Neuronal stem cell (in vitro differentiated cells): ENCODE results near the gene HLA-E.

Experiments
- DNase-seq: peaks from one replicate; pipeline ENCODE4 v3.0.0-alpha.2; 2013; ENCODE audit warnings: low spot score
- H2AFZ ChIP-seq: one replicate; pipeline ENCODE4 v1.6.1; 2013; ENCODE audit warnings: mild to moderate bottlenecking, low read length, inconsistent platforms
- H2AK5ac ChIP-seq: 2 replicates; pipeline ENCODE4 v1.6.1; 2013; ENCODE audit warnings: low read depth, mild to moderate bottlenecking, inconsistent platforms, low read length, moderate library complexity, mixed read lengths
- H2BK120ac ChIP-seq: 2 replicates; pipeline ENCODE4 v1.6.1; 2013; ENCODE audit warnings: low read depth, mild to moderate bottlenecking, inconsistent platforms, low read length, moderate library complexity, mixed read lengths
- H2BK12ac ChIP-seq: one replicate; pipeline ENCODE4 v1.6.1; 2013; ENCODE audit warnings: low read length, inconsistent platforms
- H2BK15ac ChIP-seq: 2 replicates; pipeline ENCODE4 v1.6.1; 2013; ENCODE audit warnings: mild to moderate bottlenecking, low read length, inconsistent platforms, mixed read lengths
- H2BK5ac ChIP-seq: one replicate; pipeline ENCODE4 v1.6.1; 2013; ENCODE audit warnings: inconsistent platforms, mild to moderate bottlenecking, low read length, moderate library complexity
- H3K14ac ChIP-seq: one replicate; pipeline ENCODE4 v1.6.1; 2013; ENCODE audit warnings: low read length, inconsistent platforms
- H3K18ac ChIP-seq: 2 replicates; pipeline ENCODE4 v1.6.1; 2013; ENCODE audit warnings: low read length, inconsistent platforms
- H3K23ac ChIP-seq: 2 replicates; pipeline ENCODE4 v1.6.1; 2013; ENCODE audit warnings: low read depth, mild to moderate bottlenecking, mixed read lengths, low read length, inconsistent platforms; ENCODE audit not compliant: poor library complexity
- H3K27ac ChIP-seq: replicated peaks from 3 replicates; pipeline ENCODE4 v1.5.1; 2013; ENCODE audit warnings: low read length, inconsistent platforms
- H3K27me3 ChIP-seq, 3 experiments: 2 replicates each; pipeline ENCODE4 v1.6.1; 2013; ENCODE audit warnings: low read length in 3 of 3, mild to moderate bottlenecking in 2 of 3, inconsistent platforms in 1 of 3, low read depth in 1 of 3, mixed read lengths in 1 of 3, moderate library complexity in 1 of 3; ENCODE audit not compliant: control insufficient read depth in 3 of 3, insufficient read depth in 3 of 3
- H3K36me3 ChIP-seq, 2 donors: replicated peaks in 1 of 2; 2 replicates each; pipeline ENCODE4 v1.6.1; 2013; ENCODE audit warnings: low read length in 2 of 2; ENCODE audit not compliant: control insufficient read depth in 2 of 2, insufficient read depth in 2 of 2
- H3K4ac ChIP-seq: 2 replicates; pipeline ENCODE4 v1.6.1; 2013; ENCODE audit warnings: inconsistent platforms, mild to moderate bottlenecking, low read length, moderate library complexity
- H3K4me1 ChIP-seq, 2 donors: 1 replicate in 1 of 2; 2 replicates in 1 of 2; pipeline ENCODE4 v1.6.1; 2013; ENCODE audit warnings: low read length in 2 of 2, low read depth in 1 of 2; ENCODE audit not compliant: control insufficient read depth in 2 of 2, insufficient read depth in 1 of 2
- H3K4me2 ChIP-seq: one replicate; pipeline ENCODE4 v1.6.1; 2013; ENCODE audit warnings: mild to moderate bottlenecking, low read length, inconsistent platforms; ENCODE audit not compliant: insufficient read depth, poor library complexity, severe bottlenecking
- H3K4me3 ChIP-seq, 2 donors: 2 replicates each; pipeline ENCODE4 v1.5.1; 2013; ENCODE audit warnings: low read length in 2 of 2, mild to moderate bottlenecking in 2 of 2, inconsistent platforms in 1 of 2, moderate library complexity in 1 of 2
- H3K79me1 ChIP-seq: one replicate; pipeline ENCODE4 v1.6.1; 2013; ENCODE audit warnings: low read depth, mild to moderate bottlenecking, inconsistent platforms, low read length, moderate library complexity
- H3K9ac ChIP-seq: one replicate; pipeline ENCODE4 v1.6.1; 2013; ENCODE audit warnings: mild to moderate bottlenecking, low read depth, low read length, inconsistent platforms; ENCODE audit not compliant: poor library complexity
- H3K9me3 ChIP-seq, 2 donors: replicated peaks in 1 of 2; 2 replicates each; pipeline versions ENCODE3 to v1.6.1; 2013; ENCODE audit warnings: low read length in 2 of 2, mild to moderate bottlenecking in 2 of 2, inconsistent platforms in 1 of 2, low read depth in 1 of 2, mixed read lengths in 1 of 2, moderate library complexity in 1 of 2; ENCODE audit not compliant: control insufficient read depth in 2 of 2, insufficient read depth in 1 of 2
- H4K8ac ChIP-seq: one replicate; pipeline ENCODE4 v1.6.1; 2013; ENCODE audit warnings: low read depth, mild to moderate bottlenecking, inconsistent platforms, low read length, moderate library complexity
- H4K91ac ChIP-seq: one replicate; pipeline ENCODE4 v1.6.1; 2013; ENCODE audit warnings: low read length, low read depth, mild to moderate bottlenecking, inconsistent platforms; ENCODE audit not compliant: poor library complexity
- WGBS, 2 donors: extraction: QIAGEN DNeasy Blood & Tissue Kit; methylation state at CpG; one replicate each; pipeline ENCODE4 v1.1.7; 2013; ENCODE audit warnings: missing lambda C conversion rate in 2 of 2, mixed read lengths in 1 of 2; ENCODE audit not compliant: insufficient read length in 2 of 2, insufficient replicate concordance in 1 of 2; ENCODE audit errors: extremely low coverage in 2 of 2; 5-methylcytosine and 5-hydroxymethylcytosine counted together

Gene HLA-E

GRCh38 chr6:30541515-30542403 is 52.5 kb downstream of the HLA-E start:
- DNase-seq: peak; percentile 84
- peaks cover 2 to 18% of the 10 kb centered on the region in 2 donors for H3K36me3 ChIP-seq
- H4K8ac ChIP-seq: no peak overlapping the region
- no peaks in the 10 kb centered on the region for H3K27me3 ChIP-seq
- no peak overlapping the region for H2BK15ac ChIP-seq
- H2AFZ ChIP-seq: peak overlapping the region; percentile 82
- no peak overlapping the region for H2BK120ac ChIP-seq
- no peaks in the 10 kb centered on the region for H3K79me1 ChIP-seq
- no peak overlapping the region for H3K23ac ChIP-seq
- peak overlapping the region; percentile 41 for H3K4me2 ChIP-seq
- peak overlapping the region; percentile 29 to 47 for H3K4me3 ChIP-seq
- no peak overlapping the region for H3K18ac ChIP-seq
- no peak overlapping the region for H3K9ac ChIP-seq
- no peak overlapping the region for H4K91ac ChIP-seq
- no peaks in the 10 kb centered on the region for H3K9me3 ChIP-seq
- H3K4me1 ChIP-seq: no peaks in the 10 kb centered on the region
- H3K27ac ChIP-seq: no peak overlapping the region
- no peak overlapping the region for H3K14ac ChIP-seq
- no peak overlapping the region for H2AK5ac ChIP-seq
- no peak overlapping the region for H3K4ac ChIP-seq
- no peak overlapping the region for H2BK5ac ChIP-seq
- WGBS, 2 donors: no CpG with 5 or more reads among the region's 23 CpGs
- no peak overlapping the region for H2BK12ac ChIP-seq

- H3K9me3 ChIP-seq: no peaks in the 10 kb centered on the region
- no peak overlapping the region for H2BK12ac ChIP-seq
- no peak overlapping the region for H3K9ac ChIP-seq
- H3K36me3 ChIP-seq: peaks cover 6 to 24% of the 10 kb centered on the region in 2 donors
- no peak overlapping the region for H2BK120ac ChIP-seq
- H3K4me2 ChIP-seq: no peak overlapping the region
- no peak for DNase-seq
- no peaks in the 10 kb centered on the region for H3K79me1 ChIP-seq
- H2AFZ ChIP-seq: no peak overlapping the region
- no peak overlapping the region for H3K18ac ChIP-seq
- no peak overlapping the region for H4K8ac ChIP-seq
- H2BK5ac ChIP-seq: no peak overlapping the region
- H3K14ac ChIP-seq: no peak overlapping the region
- no peak overlapping the region for H3K4ac ChIP-seq
- no peak overlapping the region for H4K91ac ChIP-seq
- H3K23ac ChIP-seq: no peak overlapping the region
- H3K27me3 ChIP-seq: no peaks in the 10 kb centered on the region
- H3K27ac ChIP-seq: no peak overlapping the region
- no peak overlapping the region for H3K4me3 ChIP-seq
- 100% methylated on average over 1 of the region's 4 CpGs; no CpG with 5 or more reads in 1 of the 2 donors for WGBS, 2 donors
- H3K4me1 ChIP-seq: no peaks in the 10 kb centered on the region
- H2AK5ac ChIP-seq: no peak overlapping the region
- no peak overlapping the region for H2BK15ac ChIP-seq
Measured at GRCh38 chr6:30542404-30542725, 53.1 kb downstream of the HLA-E start.

- Histone ChIP-seq H3K9me3 (no peaks in the 10 kb centered on the region), H3K4me1 (no peaks in the 10 kb centered on the region), H3K4me3 (no peak overlapping the region), H3K14ac (no peak overlapping the region), H3K27ac (no peak overlapping the region), H3K79me1 (no peaks in the 10 kb centered on the region), H3K4me2 (no peak overlapping the region), H3K36me3 (peaks cover 6 to 28% of the 10 kb centered on the region in 2 donors), H2AK5ac (no peak overlapping the region), H4K91ac (no peak overlapping the region), H3K9ac (no peak overlapping the region), H2BK12ac (no peak overlapping the region), H3K23ac (no peak overlapping the region), H4K8ac (no peak overlapping the region), H3K4ac (no peak overlapping the region), H2BK5ac (no peak overlapping the region), H2BK120ac (no peak overlapping the region), H3K27me3 (no peaks in the 10 kb centered on the region), H2BK15ac (no peak overlapping the region), H2AFZ (no peak overlapping the region), H3K18ac (no peak overlapping the region)
- WGBS, 2 donors: no CpG with 5 or more reads among the region's 1 CpG
- no peak for DNase-seq
Measured at GRCh38 chr6:30542915-30543314, 53.6 kb downstream of the HLA-E start.
